HG03280 (cell line): ENCODE data around the gene CCDC192.
"Not testable (repeated sequence)": the region's sequence is repeated elsewhere in the genome, so short reads cannot be mapped to it uniquely, and the experiment has no call there.

Experiments
- ATAC-seq: cut with Tn5 transposase; IDR thresholded peaks from one replicate; pipeline ENCODE4 v1.9.1; 2021; ENCODE audit warnings: mild to moderate bottlenecking, moderate library complexity; ENCODE audit not compliant: unreplicated experiment

CCDC192 gene

GRCh38 chr5:127758766-127759283 is 55.6 kb downstream of the CCDC192 start:
- no peak for ATAC-seq

- no peak for ATAC-seq
These were observed 58.7 kb downstream of the CCDC192 start for GRCh38 chr5:127761869-127762268.

GRCh38 chr5:127762412-127762811 is 59.2 kb downstream of the CCDC192 start:
- no peak for ATAC-seq

GRCh38 chr5:127766676-127767335 is 63.6 kb downstream of the CCDC192 start:
- ATAC-seq = no peak

- no peak for ATAC-seq
These were observed 66.2 kb downstream of the CCDC192 start for GRCh38 chr5:127769386-127769785.

- no peak for ATAC-seq
These were observed 67.1 kb downstream of the CCDC192 start for GRCh38 chr5:127770272-127770671.

GRCh38 chr5:127772531-127772930 is 69.3 kb downstream of the CCDC192 start:
- no peak for ATAC-seq

- ATAC-seq = no peak
These were observed 71.0 kb downstream of the CCDC192 start for GRCh38 chr5:127774221-127774620.

GRCh38 chr5:127776477-127776876 is 73.3 kb downstream of the CCDC192 start:
- no peak for ATAC-seq

- ATAC-seq = no peak
These were observed 74.8 kb downstream of the CCDC192 start for GRCh38 chr5:127777957-127778356.

GRCh38 chr5:127782450-127782849 is 79.3 kb downstream of the CCDC192 start:
- not testable (repeated sequence) for ATAC-seq

- ATAC-seq = peak; percentile 79
These were observed 82.1 kb downstream of the CCDC192 start for GRCh38 chr5:127785098-127785927.

GRCh38 chr5:127791439-127791838 is 88.2 kb downstream of the CCDC192 start:
- no peak for ATAC-seq

GRCh38 chr5:127791908-127792307 is 88.7 kb downstream of the CCDC192 start:
- ATAC-seq = not testable (repeated sequence)

- ATAC-seq = no peak
These were observed 89.9 kb downstream of the CCDC192 start for GRCh38 chr5:127793052-127793451.

GRCh38 chr5:127793879-127794278 is 90.7 kb downstream of the CCDC192 start:
- ATAC-seq = no peak

GRCh38 chr5:127796211-127796610 is 93.0 kb downstream of the CCDC192 start:
- no peak for ATAC-seq

- no peak for ATAC-seq
These were observed 96.2 kb downstream of the CCDC192 start for GRCh38 chr5:127799293-127799905.

GRCh38 chr5:127801751-127802476 is 98.7 kb downstream of the CCDC192 start:
- no peak for ATAC-seq

- ATAC-seq = no peak
These were observed 99.3 kb downstream of the CCDC192 start for GRCh38 chr5:127802477-127802865.

GRCh38 chr5:127804886-127805426 is 101.8 kb downstream of the CCDC192 start:
- ATAC-seq = no peak
